ENCODE data around the gene HELZ2.

The HELZ2 gene

GRCh38 chr20:63525185-63525584, 48.9 kb downstream of the HELZ2 start:
- DNase-seq (ENCODE audit: low read depth in 1 of 2, low spot score in 1 of 2) = no peak

Measured in stimulated activated CD4-positive, alpha-beta T cell treated with anti-CD3 and anti-CD28 coated beads, Interleukin-15, amount 100 ng/mL, for 1 hour (primary cell).